ENCODE results near the gene KIF5C.

- TF ChIP-seq CTCF (IDR thresholded peaks at IDR 0.05; ENCODE audit: low read length) (no peak), EZH2 (IDR thresholded peaks at IDR 0.05; ENCODE audit: borderline replicate concordance, low read length) (no peak)
Observed at GRCh38 chr2:148979164-148979918, 104.3 kb downstream of the KIF5C start.

Data from OCI-LY1 (cell line).